Pancreas (tissue), 10 donors: ENCODE results near the gene TMPRSS15. TPM values are rescaled to one million over a fixed set of nuclear protein-coding genes. Genes with fewer than 3 reads are reported as not detected.

Experiments used
- ATAC-seq, 4 donors: fragments of 200-7000 bp; cut with Tn5 transposase; one replicate each; pipeline versions ENCODE4 v1.8.0 to v1.9.1; 2020; ENCODE audit warnings: mild to moderate bottlenecking in 4 of 4, moderate library complexity in 4 of 4
- DNase-seq, 6 donors: peaks; one replicate each; pipeline ENCODE4 v3.0.0-alpha.2; 2020
- FAIRE-seq: peaks from 2 replicates; lab custom pipeline; 2012; peaks lifted over from hg19 to GRCh38; lab: Jason Lieb, UNC
- H3K27ac ChIP-seq, 4 donors: fragments of 200-600 bp; sonication (generic); 1 replicate in 3 of 4; 2 replicates in 1 of 4; pipeline versions ENCODE4 v1.5.0 to v1.8.0; 2020
- H3K27me3 ChIP-seq, 4 donors: fragments of 200-600 bp; one replicate each; pipeline ENCODE4 v1.8.0; 2021
- H3K36me3 ChIP-seq, 3 donors: fragments of 200-600 bp; sonication (generic) in 1 of 3; one replicate each; pipeline versions ENCODE4 v1.5.0 to v1.8.0; 2020 to 2021
- H3K4me1 ChIP-seq, 3 donors: fragments of 200-600 bp; one replicate each; pipeline ENCODE4 v1.8.0; 2021
- H3K4me3 ChIP-seq, 4 donors: fragments of 200-600 bp; sonication (generic) in 2 of 4; one replicate each; pipeline versions ENCODE4 v1.5.0 to v1.8.0; 2020 to 2021
- H3K9me3 ChIP-seq, 4 donors: fragments of 200-600 bp; one replicate each; pipeline ENCODE4 v1.8.0; 2021
- CTCF ChIP-seq, 4 donors: fragments of 200-600 bp; sonication (generic) in 3 of 4; IDR thresholded peaks; one replicate each; pipeline versions ENCODE4 v1.5.0 to v1.8.0; 2021; ENCODE audit warnings: antibody characterized with exemption in 4 of 4
- WGBS, 2 donors: extraction: QIAGEN DNeasy Blood & Tissue Kit; methylation state at CpG; one replicate each; pipeline ENCODE4 v1.1.7; 2013; 5-methylcytosine and 5-hydroxymethylcytosine counted together
- intact Hi-C, 3 donors: fragments of 100-400 bp; cut with DNase I; formaldehyde crosslinking; loops; one replicate each; pipeline versions ENCODE4 v1.11.1 to v1.14.2; 2022
- polyA plus RNA-seq, 2 donors: library from polyadenylated mRNA; stranded (reverse); fragments of 200-250 nt; gene quantifications; one replicate each; pipeline ENCODE4 v1.2.3, GENCODE V29; 2013
- total RNA-seq, 6 donors: library from RNA; stranded (reverse); fragmentation: NEBNext Ultra II Directional in 4 of 6; extraction: Animal tissue kit (Norgen Biotek cat#: 25700) in 4 of 6; gene quantifications; one replicate each; pipeline versions ENCODE4 v1.2.1 to v1.2.4, GENCODE V29; 2021 to 2023
- donor health status: healthy with polysubstance abuse.
- donor health status: DM: no; HTN: no; CAD: no; lungs with moderate emphysema.
- donor health status: DM: no; HTN: no; CAD: no.
- donor health status: control.
- donor health status: control.
- donor health status: Bipolar disorder and iron deficiency.
- donor health status: DM: yes; HTN: yes; CAD: no.
- donor health status: DM: no; HTN: no; CAD: no.
- donor health status: DM: no; HTN: no; CAD: no.
- donor health status: DM: yes; HTN: yes; CAD: no.

TMPRSS15 gene
- total and polyA plus RNA-seq, 8 donors, result not detected

GRCh38 chr21:18228060-18228739 lies 175.4 kb downstream of the TMPRSS15 start:
- Histone ChIP-seq H3K27me3 (no peaks in the 10 kb centered on the region), H3K9me3 (no peaks in the 10 kb centered on the region), H3K4me1 (no peaks in the 10 kb centered on the region), H3K36me3 (no peaks in the 10 kb centered on the region), H3K27ac (no peak overlapping the region), H3K4me3 (no peak overlapping the region)
- no peak for ATAC-seq
- FAIRE-seq, result no peak
- DNase-seq, result no peak
- 55 to 64% methylated on average over 5 of the region's 5 CpGs for whole genome bisulfite sequencing, 2 donors
- TF ChIP-seq CTCF (IDR thresholded peaks at IDR 0.05), result no peak
- intact Hi-C loops, result no loop called here

DNA sequence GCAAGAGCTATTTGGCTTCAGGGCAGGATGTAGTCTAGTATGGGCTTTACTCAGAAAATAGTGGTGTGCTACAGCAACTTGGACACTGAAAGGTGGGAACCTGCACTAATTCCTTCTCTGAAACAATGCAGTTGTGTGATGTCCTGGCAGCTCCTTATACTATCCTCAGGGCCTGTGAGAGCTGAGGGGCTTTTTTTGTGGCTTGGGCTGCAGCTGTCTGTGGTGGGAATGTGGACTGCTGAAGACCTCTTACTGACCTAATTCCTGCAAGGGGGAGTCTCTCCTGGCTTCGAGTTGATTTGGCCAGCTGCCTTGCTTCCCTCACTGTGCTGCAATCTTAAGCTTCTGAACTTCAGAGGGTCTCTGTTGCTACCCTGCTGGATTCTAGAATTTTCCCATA lies 181.2 kb downstream of the TMPRSS15 start:
- no peak overlapping the region for H3K4me3 ChIP-seq
- intact Hi-C loops, result no loop called here
- no peaks in the 10 kb centered on the region for H3K4me1 ChIP-seq
- no peaks in the 10 kb centered on the region for H3K27me3 ChIP-seq
- WGBS, 2 donors, result 23 to 31% methylated on average over 1 of the region's 1 CpG
- no peak for ATAC-seq
- DNase-seq, result no peak
- no peak for FAIRE-seq
- no peak overlapping the region for H3K27ac ChIP-seq
- no peaks in the 10 kb centered on the region for H3K36me3 ChIP-seq
- H3K9me3 ChIP-seq, result no peaks in the 10 kb centered on the region
- no peak for TF ChIP-seq CTCF (IDR thresholded peaks at IDR 0.05)

GRCh38 chr21:18220498-18220897 lies 183.1 kb downstream of the TMPRSS15 start:
- Histone ChIP-seq H3K4me1 (no peaks in the 10 kb centered on the region), H3K27ac (no peak overlapping the region), H3K4me3 (no peak overlapping the region), H3K27me3 (no peaks in the 10 kb centered on the region), H3K36me3 (no peaks in the 10 kb centered on the region), H3K9me3 (no peaks in the 10 kb centered on the region)
- no peak for FAIRE-seq
- intact Hi-C loops, result no loop called here
- no peak for TF ChIP-seq CTCF (IDR thresholded peaks at IDR 0.05)
- no peak for ATAC-seq
- no peak for DNase-seq

Other genes with a start within 250 kb of the TMPRSS15 start
- gene CHODL, start 159.0 kb downstream of the TMPRSS15 start, total RNA-seq, result under 1 TPM in 4 of 6 donors, not detected in 2; 0.06 to 0.25 (median 0.12) TPM
- gene CHODL, start 159.0 kb downstream of the TMPRSS15 start, polyA plus RNA-seq, result under 1 TPM in 1 of 2 donors, not detected in 1; 0.16 TPM